HG03045 (cell line): Measurements from ENCODE around the gene PTPN7.
"Not testable (repeated sequence)": the region's sequence is repeated elsewhere in the genome, so short reads cannot be mapped to it uniquely, and the experiment has no call there.

Experiments
- ATAC-seq: cut with Tn5 transposase; IDR thresholded peaks from one replicate; pipeline ENCODE4 v1.9.1; 2021; ENCODE audit warnings: mild to moderate bottlenecking, moderate library complexity; ENCODE audit not compliant: unreplicated experiment

Gene PTPN7

GRCh38 chr1:202160377-202160940 is at the start of gene PTPN7:
Gene PTPN7, minus strand, starts transcription at chr1:202160602. Its CDS starts 1,200 bp downstream, at chr1:202159402.
- peak; percentile 56 for ATAC-seq

- no peak for ATAC-seq
These were observed 48.0 kb upstream of the PTPN7 start for GRCh38 chr1:202208351-202208857.

GRCh38 chr1:202207292-202207691 is 46.9 kb upstream of the PTPN7 start:
- no peak for ATAC-seq

- ATAC-seq: no peak
These were observed 45.3 kb upstream of the PTPN7 start for GRCh38 chr1:202205523-202206190.

DNA sequence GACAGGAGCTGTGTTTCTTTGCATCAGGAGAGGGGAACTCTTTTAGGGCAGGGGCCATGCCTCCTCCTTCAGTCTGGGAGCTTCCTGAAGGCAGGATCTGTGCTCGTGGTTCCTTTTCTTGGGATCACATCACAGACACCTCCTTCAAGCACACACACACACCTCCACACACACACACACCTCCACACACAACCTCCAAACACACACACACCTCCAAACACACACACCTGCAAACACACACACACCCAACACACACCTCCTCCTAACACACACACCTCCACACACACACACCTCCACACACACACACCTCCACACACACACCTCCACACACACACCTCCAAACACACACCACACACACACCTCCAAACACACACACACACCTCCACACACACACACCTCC is 43.7 kb upstream of the PTPN7 start:
- no peak for ATAC-seq

- no peak for ATAC-seq
These were observed 43.0 kb upstream of the PTPN7 start for GRCh38 chr1:202203238-202204039.

- ATAC-seq: no peak
These were observed 42.2 kb upstream of the PTPN7 start for GRCh38 chr1:202202500-202203168.

DNA sequence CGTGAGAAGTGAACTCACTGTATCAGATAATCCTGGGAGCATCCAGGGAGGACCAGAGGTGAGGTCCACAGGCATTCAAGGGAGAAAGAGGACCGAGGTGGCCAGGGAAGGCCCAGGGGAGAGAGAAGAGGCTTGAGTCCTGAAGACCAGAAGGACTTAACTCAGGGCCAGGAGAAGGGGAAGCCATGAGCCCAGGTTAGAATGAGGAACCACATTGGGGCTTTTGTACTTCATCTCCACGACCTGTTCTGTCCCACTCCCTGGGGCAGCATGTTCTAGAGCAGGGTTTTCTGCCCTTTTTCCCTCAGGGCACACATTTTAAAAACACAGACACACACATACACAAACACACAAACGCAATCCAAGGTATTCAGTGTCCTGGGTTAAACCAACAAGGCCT is 41.6 kb upstream of the PTPN7 start:
- ATAC-seq: no peak

- ATAC-seq: no peak
These were observed 40.9 kb upstream of the PTPN7 start for GRCh38 chr1:202201266-202201665.

- no peak for ATAC-seq
These were observed 40.3 kb upstream of the PTPN7 start for GRCh38 chr1:202200669-202201068.

GRCh38 chr1:202200112-202200548 is 39.7 kb upstream of the PTPN7 start:
- no peak for ATAC-seq

DNA sequence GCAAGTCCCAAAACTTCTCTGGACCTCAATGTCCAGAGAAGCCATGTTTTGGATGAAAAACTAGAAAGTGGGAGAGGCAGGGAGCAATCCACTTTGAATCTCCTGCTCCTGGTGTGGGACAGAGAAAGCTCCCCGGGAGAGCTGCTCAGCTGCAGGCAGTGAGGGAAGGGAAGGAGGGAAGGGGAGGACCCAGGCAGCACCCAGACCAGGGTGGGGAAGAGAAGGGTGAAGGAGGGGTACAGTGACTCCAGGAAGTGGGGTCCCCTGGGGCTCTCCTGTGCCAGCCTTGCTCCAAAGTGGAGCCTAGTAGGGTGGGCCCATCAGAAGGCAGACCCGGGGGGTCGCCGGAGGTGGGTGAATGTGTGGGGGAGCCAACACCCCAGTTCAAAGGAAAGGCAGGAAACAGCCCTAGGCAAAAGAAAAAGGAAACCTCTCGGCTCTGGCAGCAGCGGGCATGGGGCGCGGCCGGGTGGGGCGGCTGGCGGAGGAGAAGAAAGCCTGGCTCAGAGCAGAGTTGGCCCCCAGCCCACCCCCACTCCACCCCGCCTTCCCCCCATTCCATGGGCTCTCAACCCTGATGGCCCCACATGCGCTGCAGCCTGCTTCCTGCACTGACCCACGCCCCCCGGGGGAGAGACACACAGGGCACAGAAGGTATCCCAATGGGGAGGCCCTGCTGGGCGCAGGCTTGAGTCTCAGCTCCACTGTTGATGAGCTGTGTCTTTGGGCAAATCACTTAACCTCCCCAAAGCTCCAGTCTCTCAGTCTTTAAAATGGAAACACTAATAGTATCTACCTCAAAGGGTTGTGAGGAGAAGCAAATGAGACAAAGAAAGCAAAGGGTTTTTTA is 38.9 kb upstream of the PTPN7 start:
- no peak for ATAC-seq

DNA sequence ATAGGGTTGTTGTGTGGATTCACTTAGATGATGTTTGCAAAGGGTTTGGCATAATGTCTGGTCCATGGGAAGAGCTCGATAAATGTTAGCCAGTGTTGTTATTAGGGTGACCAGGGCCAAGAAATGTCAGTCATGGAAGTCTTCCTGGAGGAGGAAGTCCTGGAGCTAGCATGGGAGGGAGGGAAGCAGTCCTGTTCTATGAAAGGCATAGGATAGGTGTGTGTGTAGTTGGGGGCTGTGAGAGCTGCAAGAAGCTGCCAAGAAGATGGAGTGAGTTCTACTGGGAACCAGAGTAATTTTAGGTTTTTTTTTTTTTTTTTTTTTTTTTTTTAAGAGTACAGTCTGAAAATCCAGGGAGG is 37.9 kb upstream of the PTPN7 start:
- ATAC-seq: no peak

GRCh38 chr1:202197653-202198365 is 37.4 kb upstream of the PTPN7 start:
- no peak for ATAC-seq

GRCh38 chr1:202194328-202194648 is 33.9 kb upstream of the PTPN7 start:
- ATAC-seq: no peak

GRCh38 chr1:202193614-202194327 is 33.4 kb upstream of the PTPN7 start, which contains the start of gene LGR6:
Gene LGR6, plus strand, starts transcription at chr1:202193799. Its CDS starts 191 bp downstream, at chr1:202193990.
- no peak for ATAC-seq

DNA sequence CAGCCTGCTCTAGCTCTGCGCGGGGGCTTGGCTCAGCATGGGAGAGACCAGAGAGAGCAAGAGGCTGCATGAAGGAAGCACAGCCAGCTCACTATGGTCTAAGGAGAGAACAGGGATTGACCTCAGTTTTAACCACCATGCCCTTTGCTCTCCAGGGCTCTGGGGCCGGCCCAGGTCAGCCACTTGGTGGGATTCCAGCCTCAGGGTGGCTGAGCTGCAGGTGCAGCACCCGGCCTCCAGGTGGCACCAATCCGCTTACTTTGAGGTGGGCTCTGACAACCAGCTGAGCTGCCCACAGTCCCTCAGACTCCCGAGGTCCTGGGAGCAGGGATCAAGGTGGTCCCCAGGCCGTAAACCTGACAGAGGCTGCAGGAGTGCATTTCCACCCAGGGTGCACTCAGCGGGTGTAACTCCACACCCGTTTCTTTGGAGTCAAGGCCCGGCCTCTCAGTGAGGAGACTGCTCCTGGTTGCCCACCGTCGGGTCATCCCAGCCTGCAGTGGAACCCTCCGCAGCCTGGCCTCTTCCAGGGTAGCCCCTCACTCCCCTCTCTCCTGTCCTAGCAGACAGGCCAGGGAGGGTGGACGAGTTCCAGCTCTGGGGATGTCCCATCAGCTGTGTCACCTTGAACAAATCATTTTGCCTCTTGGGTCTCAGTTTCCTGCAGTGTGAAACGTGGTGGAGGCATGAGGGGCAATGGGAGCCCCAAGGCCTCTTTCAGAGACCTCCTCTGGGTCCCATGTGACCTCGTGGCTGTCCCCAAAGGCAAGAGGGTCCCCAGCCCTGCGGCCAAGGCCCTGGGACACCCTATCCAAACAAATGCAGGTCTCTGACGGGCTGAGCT is 32.6 kb upstream of the PTPN7 start:
- no peak for ATAC-seq

DNA sequence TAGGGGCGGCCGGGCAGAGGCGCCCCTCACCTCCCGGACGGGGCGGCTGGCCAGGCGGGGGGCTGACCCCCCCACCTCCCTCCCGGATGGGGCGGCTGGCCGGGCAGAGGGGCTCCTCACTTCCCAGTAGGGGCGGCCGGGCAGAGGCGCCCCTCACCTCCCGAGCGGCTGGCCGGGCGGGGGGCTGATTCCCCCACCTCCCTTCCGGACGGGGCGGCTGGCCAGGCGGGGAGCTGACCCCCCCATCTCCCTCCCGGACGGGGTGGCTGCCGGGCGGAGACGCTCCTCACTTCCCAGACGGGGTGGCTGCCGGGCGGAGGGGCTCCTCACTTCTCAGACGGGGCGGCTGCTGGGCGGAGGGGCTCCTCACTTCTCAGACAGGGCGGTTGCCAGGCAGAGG is 31.0 kb upstream of the PTPN7 start:
- not testable (repeated sequence) for ATAC-seq
